Psoas muscle (tissue), 8 donors: ENCODE results near the gene NOS1AP. TPM values are rescaled to one million over a fixed set of nuclear protein-coding genes. Genes with fewer than 3 reads are reported as not detected.

ENCODE experiments used
- ATAC-seq, 4 donors: fragments of 200-7000 bp; cut with Tn5 transposase; one replicate each; pipeline ENCODE4 v1.9.1; 2020; ENCODE audit warnings: moderate library complexity in 3 of 4, mild to moderate bottlenecking in 2 of 4
- DNase-seq, 2 donors: peaks; one replicate each; pipeline ENCODE4 v3.0.0-alpha.2; 2020
- H3K27ac ChIP-seq: fragments of 200-600 bp; one replicate; pipeline ENCODE4 v1.8.0; 2022
- H3K27me3 ChIP-seq, 3 donors: fragments of 200-600 bp in 1 of 3; one replicate each; pipeline versions ENCODE4 v1.6.1 to v1.8.0; 2013 to 2022; ENCODE audit warnings: low read length in 2 of 3, mild to moderate bottlenecking in 2 of 3, moderate library complexity in 1 of 3; ENCODE audit not compliant: insufficient read depth in 3 of 3
- H3K36me3 ChIP-seq, 2 donors: fragments of 200-600 bp in 1 of 2; one replicate each; pipeline versions ENCODE4 v1.6.1 to v1.8.0; 2013 to 2022; ENCODE audit warnings: low read depth in 1 of 2, mild to moderate bottlenecking in 1 of 2, moderate library complexity in 1 of 2; ENCODE audit not compliant: insufficient read depth in 1 of 2
- H3K4me1 ChIP-seq: fragments of 200-600 bp; one replicate; pipeline ENCODE4 v1.8.0; 2022
- H3K4me3 ChIP-seq: fragments of 200-600 bp; one replicate; pipeline ENCODE4 v1.8.0; 2022; ENCODE audit warnings: mild to moderate bottlenecking
- H3K9me3 ChIP-seq: fragments of 200-600 bp; one replicate; pipeline ENCODE4 v1.8.0; 2022
- CTCF ChIP-seq: fragments of 200-600 bp; IDR thresholded peaks from one replicate; pipeline ENCODE4 v1.8.0; 2022; ENCODE audit warnings: antibody characterized with exemption
- WGBS, 3 donors: extraction: QIAGEN DNeasy Blood & Tissue Kit; methylation state at CpG; one replicate each; pipeline versions ENCODE4 v1.1.6 to v1.1.7; 2013; 5-methylcytosine and 5-hydroxymethylcytosine counted together
- intact Hi-C, 2 donors: fragments of 100-400 bp; cut with DNase I; formaldehyde crosslinking; loops; one replicate each; pipeline versions ENCODE4 v1.11.0 to v1.14.2; 2022
- polyA plus RNA-seq, 3 donors: library from polyadenylated mRNA; stranded (reverse); fragments of 200-250 nt; gene quantifications; one replicate each; pipeline ENCODE4 v1.2.3, GENCODE V29; 2013
- total RNA-seq, 4 donors: library from RNA; stranded (reverse); fragmentation: NEBNext Ultra II Directional in 2 of 4; extraction: Animal tissue kit (Norgen Biotek cat#: 25700) in 2 of 4; gene quantifications; one replicate each; pipeline versions ENCODE4 v1.2.1 to v1.2.4, GENCODE V29; 2021 to 2023
- donor health status: healthy with polysubstance abuse.
- donor health status: DM: no; HTN: no; CAD: no; lungs with moderate emphysema.
- donor health status: Bipolar disorder and iron deficiency.
- donor health status: healthy.
- donor health status: DM: yes; HTN: yes; CAD: no.
- donor health status: DM: no; HTN: no; CAD: no.
- donor health status: DM: no; HTN: no; CAD: no.
- donor health status: DM: yes; HTN: yes; CAD: no.

The NOS1AP gene
- total and polyA plus RNA-seq, 7 donors = 0.10 to 0.76 (median 0.18) TPM

GRCh38 chr1:162387226-162388082 lies 318.0 kb downstream of the NOS1AP start:
- whole genome bisulfite sequencing, 3 donors = 64 to 66% (median 66%) methylated on average over 20 of the region's 20 CpGs
- intact Hi-C loops = no loop called here

GRCh38 chr1:162388083-162388594 lies 318.6 kb downstream of the NOS1AP start:
- no peaks in the 10 kb centered on the region for H3K4me1 ChIP-seq
- H3K36me3 ChIP-seq = no peaks in the 10 kb centered on the region
- no peak for TF ChIP-seq CTCF
- H3K27me3 ChIP-seq = peaks cover 0 to 14% (median 2%) of the 10 kb centered on the region in 3 donors
- ATAC-seq (no peak), DNase-seq (no peak)
- no peak overlapping the region for H3K27ac ChIP-seq
- intact Hi-C loops = no loop called here
- no peaks in the 10 kb centered on the region for H3K9me3 ChIP-seq
- H3K4me3 ChIP-seq = no peak overlapping the region
- 82 to 87% (median 85%) methylated on average over 8 of the region's 8 CpGs for WGBS, 3 donors

More at GRCh38 chr1:162387226-162388082, 318.0 kb downstream of the NOS1AP start:
- no peak for ATAC-seq
- TF ChIP-seq CTCF = no peak
- peaks cover 0 to 14% (median 2%) of the 10 kb centered on the region in 3 donors for H3K27me3 ChIP-seq
- no peak overlapping the region for H3K4me3 ChIP-seq
- no peaks in the 10 kb centered on the region for H3K4me1 ChIP-seq
- H3K27ac ChIP-seq = no peak overlapping the region
- no peaks in the 10 kb centered on the region for H3K9me3 ChIP-seq
- no peak for DNase-seq
- H3K36me3 ChIP-seq = no peaks in the 10 kb centered on the region

- H3K36me3 ChIP-seq = no peaks in the 10 kb centered on the region
- H3K27ac ChIP-seq = no peak overlapping the region
- no peak for DNase-seq
- H3K9me3 ChIP-seq = no peaks in the 10 kb centered on the region
- TF ChIP-seq CTCF = no peak
- peak in 2 of 4 donors; percentile 27 to 48 for ATAC-seq
- intact Hi-C loops = no loop called here
- 82 to 89% (median 85%) methylated on average over 5 of the region's 5 CpGs for WGBS, 3 donors
- no peak overlapping the region for H3K4me3 ChIP-seq
- H3K27me3 ChIP-seq = peaks cover 0 to 14% (median 2%) of the 10 kb centered on the region in 3 donors
- H3K4me1 ChIP-seq = no peaks in the 10 kb centered on the region
Observed at GRCh38 chr1:162388615-162389014, 319.1 kb downstream of the NOS1AP start.

GRCh38 chr1:162389021-162389818 lies 319.7 kb downstream of the NOS1AP start:
- Histone ChIP-seq H3K9me3 (no peaks in the 10 kb centered on the region), H3K27ac (no peak overlapping the region), H3K27me3 (peaks cover 0 to 14% (median 2%) of the 10 kb centered on the region in 3 donors), H3K36me3 (no peaks in the 10 kb centered on the region), H3K4me1 (no peaks in the 10 kb centered on the region), H3K4me3 (no peak overlapping the region)
- peak in 1 of 4 donors; percentile 45 for ATAC-seq
- no peak for DNase-seq
- intact Hi-C loops = no loop called here
- 24 to 33% (median 30%) methylated on average over 11 of the region's 11 CpGs for WGBS, 3 donors
- no peak for TF ChIP-seq CTCF
